IPS DF 4.7 (cell line): ENCODE measurements around the gene AEBP1.
A peak's percentile ranks its signal among the peaks of the same experiment; 100 is the strongest.

Experiments
- DNase-seq: peaks from one replicate; pipeline ENCODE4 v3.0.0-alpha.2; 2013; ENCODE audit warnings: low spot score; ENCODE audit errors: extremely low read depth

The AEBP1 gene

DNA sequence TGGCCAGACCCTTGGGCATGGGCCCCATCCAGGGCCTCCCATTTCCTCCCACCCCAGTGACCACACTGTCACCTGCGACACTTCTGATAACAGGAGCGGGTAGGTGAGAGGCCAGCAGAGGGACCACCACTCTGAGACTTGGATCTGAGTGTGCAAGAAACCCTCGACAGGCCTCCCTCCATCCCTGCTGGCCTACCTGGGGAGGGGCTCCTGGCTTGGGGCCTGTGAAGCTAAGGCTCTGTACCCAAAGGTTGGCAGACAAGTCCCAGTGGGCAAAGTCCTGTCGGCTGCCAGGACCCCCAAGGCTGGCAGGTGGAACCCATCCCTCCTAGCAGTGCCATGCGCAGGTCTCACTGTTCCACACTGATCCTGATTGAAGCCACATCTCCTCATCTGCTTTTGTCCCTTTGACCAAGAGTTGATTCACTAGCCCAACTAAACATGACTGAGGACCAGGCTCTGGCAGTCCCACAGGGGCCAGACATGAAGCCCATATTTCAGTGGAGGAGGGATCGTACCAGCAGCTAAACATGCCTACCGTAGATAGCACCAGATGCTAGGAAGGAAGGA, 37.6 kb upstream of the AEBP1 start:
- no peak for DNase-seq

DNA sequence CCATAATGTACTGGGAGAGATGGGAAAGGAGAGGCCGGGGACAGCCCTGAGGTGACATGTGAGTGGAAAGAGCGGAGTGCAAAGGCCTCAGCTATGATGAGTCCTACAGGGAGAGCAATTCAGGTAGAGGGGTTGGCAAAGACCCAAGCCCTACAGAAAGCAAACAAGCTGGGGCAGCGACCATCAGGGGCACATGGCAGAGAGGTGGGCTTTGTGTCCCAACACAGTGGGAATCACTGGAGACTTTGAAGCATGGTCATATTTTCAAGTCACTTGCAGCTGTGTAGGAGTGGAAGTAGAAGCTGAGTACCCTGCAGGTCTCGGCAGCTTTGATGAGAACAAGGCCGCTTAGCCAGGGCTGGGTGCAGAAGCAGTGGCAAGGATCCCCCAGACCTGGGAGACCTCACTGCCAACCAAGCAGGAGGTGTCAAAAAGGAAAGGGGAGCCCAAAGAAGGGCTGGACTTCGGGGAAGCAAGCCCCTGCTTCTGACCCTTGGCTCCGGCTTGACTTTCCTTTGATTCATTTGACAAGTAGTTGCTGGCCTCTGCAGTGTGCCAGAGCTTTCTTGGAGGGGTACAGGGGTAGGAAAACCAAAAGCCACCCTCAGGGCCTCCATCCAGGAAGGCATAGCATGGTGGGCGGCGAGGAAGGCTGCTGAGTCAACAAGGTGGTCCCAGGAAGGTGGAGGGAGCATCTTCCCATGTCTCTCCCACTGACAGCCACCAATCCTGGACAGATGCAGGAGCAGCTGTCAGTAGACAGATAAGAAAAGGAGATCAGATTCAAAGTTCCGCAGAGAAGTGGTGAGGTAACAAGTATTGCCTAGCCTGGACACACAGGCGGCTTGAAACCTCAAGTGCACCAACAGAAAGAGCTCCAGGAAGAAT, 36.8 kb upstream of the AEBP1 start:
- DNase-seq, result no peak

DNA sequence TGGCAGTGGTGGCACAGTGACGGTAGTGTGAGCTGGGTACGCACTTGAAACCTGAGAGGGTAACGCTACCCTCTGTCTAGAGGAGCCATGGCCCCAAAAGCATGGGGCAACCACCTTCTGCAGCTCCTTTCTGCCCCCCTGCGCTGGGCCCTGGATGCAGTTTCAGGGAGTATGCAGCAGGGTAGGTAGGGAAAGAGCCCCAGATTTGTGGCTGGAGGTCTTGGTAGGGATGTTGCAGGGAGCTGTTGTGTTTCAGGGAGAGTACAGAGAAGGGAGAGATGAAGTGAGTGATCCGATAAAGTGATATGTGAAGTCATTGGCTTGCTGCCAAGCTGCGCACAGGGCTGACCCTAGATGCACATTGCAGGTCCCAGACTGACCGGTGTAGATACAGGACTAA, 36.1 kb upstream of the AEBP1 start:
- no peak for DNase-seq

GRCh38 chr7:44071726-44072363, 32.3 kb upstream of the AEBP1 start:
- no peak for DNase-seq

- DNase-seq, result no peak
These were observed 31.5 kb upstream of the AEBP1 start for GRCh38 chr7:44072364-44073231.

DNA sequence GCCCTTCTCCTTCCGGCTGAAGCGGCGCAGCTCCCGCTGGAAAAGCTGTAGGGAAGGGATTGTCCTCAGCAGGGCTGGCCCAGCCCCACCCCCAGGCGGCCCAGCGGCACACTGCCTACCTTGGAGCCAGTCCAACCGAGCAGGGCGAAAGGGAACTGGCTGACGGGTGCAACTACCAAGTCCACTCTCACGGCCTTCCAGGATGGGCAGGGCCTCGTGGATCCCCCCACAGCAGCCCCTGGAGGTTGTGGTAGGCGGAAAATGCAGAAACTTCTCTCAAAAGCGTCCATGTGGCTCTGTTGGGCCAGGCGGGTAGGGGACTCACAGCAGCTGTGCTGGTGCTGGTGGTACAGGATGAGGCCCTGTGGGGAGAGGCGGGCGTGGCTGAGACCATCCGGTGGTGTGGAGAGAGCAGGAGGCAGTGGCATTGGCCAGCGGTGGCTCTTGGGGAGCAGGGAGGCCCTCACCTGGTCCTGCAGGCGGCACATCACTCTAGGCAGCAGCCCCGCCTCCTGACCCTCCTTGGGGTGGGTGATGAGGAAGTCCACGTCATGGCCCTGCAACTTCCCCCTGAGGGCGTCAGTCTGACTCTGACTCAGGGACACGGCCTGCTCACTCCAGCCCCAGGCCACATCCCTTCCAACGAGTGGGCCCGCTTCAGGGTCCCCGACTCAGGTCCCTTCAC, 30.3 kb upstream of the AEBP1 start:
- DNase-seq, result no peak

DNA sequence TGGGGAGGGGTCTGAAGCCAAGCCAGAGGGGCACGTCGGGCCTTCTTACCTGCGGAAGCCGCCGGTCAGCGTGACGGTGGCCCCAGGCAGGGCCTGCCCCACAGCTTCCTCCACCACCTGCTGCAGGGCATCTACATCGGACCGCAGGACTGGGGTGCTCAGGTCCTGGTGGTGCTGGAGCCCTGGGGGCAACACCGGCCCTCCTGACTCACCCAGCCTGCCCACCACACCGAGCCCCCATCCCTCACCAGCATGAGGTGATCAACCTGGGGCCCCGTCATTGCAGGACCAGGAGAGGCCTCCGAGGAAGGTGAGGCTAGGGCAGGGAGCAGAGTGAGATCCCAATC, 29.8 kb upstream of the AEBP1 start:
- no peak for DNase-seq

GRCh38 chr7:44075296-44076075, 28.7 kb upstream of the AEBP1 start:
- no peak for DNase-seq

- DNase-seq, result no peak
These were observed 27.8 kb upstream of the AEBP1 start for GRCh38 chr7:44076101-44076895.

DNA sequence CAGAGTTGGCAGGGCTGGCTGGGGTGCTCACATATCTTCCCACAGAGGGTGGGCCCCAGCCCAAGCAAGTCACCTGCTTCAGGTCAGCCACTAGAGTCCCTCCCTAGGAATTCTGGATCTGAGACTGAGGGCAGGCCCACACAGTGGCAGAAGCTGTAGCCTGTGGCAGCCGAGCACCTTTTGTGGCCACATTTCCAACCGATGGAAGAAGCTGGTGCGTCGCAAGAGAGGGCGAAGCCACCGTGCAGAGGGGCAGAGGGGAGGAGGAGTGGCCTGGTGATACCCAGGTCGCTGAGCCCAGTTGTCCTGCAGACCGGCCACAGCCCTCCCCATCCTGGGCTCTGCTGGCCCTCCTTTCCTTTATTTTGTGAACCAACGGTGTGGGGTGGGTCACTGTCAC, 27.1 kb upstream of the AEBP1 start:
- no peak for DNase-seq

DNA sequence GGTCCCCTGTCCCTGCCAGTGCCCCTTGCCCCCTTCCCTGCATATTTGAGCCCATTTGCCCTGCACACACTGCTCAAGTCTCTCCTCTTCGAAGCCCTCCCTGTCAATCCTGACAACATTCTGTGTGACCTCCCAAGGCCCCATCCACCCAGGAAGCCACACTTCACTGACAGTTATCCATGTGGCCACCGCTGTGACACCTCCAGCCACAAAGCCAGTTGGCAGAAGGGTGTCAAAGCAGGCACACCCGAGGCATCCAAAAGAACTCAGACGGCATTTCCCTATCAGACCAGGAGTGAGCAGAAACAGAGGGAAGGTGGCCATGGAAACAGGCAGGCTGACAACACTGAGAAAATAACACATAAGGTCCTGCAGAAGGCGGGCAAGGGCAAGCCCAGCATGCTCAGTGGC, 26.5 kb upstream of the AEBP1 start:
- DNase-seq, result no peak

- no peak for DNase-seq
These were observed 25.6 kb upstream of the AEBP1 start for GRCh38 chr7:44078521-44078920.

GRCh38 chr7:44079331-44080021, 24.7 kb upstream of the AEBP1 start:
- DNase-seq, result no peak

GRCh38 chr7:44080118-44080517, 24.0 kb upstream of the AEBP1 start:
- no peak for DNase-seq

- no peak for DNase-seq
These were observed 23.4 kb upstream of the AEBP1 start for GRCh38 chr7:44080686-44081265.

DNA sequence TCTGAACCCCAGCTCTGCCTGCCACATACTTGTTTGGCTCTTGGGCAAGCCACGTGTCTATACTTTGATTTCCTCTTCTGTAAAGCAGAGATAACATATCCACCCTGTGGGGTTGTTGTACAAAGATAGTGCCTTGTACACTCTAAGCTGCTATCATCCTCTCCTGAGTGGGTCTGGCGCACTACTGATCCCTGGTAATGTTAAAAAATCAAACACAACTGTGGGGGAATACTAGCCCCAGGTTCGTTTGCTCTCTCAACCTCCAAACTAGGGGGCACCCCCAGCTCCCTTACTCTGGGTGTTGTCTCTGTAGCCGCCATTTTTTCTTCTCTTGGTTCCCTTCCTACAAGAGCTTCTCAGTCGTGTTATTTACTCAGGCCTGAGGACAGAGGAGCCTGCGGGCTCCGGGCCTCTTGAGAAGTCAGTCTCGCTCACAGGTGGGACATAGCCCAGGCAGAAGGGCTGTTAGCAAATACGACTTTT, 22.8 kb upstream of the AEBP1 start:
- DNase-seq, result no peak

DNA sequence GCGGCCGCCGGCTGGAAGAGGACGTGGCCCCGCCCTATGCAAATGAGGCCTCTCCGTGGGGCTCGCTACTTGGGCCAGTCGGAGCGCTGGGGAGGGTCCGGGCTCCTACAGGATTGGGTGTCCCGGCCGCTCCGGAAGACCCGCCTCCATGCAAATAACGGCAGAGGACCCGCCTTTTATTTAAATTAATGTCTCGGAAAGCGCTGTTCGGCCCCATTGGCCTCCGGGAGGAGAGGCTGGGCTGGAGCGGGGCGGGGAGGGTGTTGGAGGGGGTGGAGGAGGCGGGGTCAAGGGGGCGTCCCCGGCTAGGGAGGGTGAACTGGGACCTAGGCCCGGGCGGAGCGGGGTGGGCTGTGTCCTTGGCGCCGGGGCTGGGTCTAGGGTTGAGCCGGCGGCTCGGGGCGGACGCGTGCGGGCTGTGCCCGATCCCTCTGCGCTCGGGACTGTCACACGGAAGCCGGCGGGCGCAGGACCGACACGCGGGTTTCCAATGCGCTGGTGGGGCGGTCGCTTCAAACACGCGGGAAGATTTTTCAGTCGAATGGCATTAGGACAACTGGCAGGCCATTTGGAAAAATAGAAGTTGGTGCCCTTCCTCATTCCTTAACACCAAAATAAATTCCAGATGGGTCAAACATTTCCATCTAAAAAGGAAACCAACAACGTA, 21.5 kb upstream of the AEBP1 start:
- DNase-seq, result peak; percentile 76

DNA sequence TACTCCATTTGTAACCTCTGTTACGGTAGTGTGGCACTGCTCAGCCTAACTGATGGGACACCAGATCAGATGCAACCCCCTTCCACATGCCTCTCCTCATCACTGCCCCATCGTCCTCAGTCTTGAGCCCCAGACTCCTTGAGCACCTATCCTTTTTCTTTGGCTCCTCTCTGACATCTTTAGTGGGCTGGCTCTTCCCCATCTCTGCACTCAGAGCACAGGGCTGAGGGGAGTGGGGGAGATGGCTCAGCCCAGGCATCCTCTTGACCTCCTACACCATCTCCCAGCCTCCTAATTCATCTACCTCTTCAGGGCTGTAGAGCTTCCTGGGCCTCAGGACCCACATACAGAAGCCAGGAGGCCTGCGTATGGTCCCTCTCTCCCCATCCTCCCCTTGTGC, 20.3 kb upstream of the AEBP1 start:
- no peak for DNase-seq
